Panc1 (cell line): Measurements from ENCODE around the gene ASF1A. TPM values are rescaled to one million over a fixed set of nuclear protein-coding genes. Genes with fewer than 3 reads are reported as not detected.

ENCODE experiments used
- ATAC-seq: fragments of 200-7000 bp; cut with Tn5 transposase; 2 replicates; pipeline ENCODE4 v1.9.1; 2020; ENCODE audit warnings: mild to moderate bottlenecking, moderate library complexity
- BruUV-seq: library from RNA; stranded (reverse); fragments of 400-500 nt; replicated peaks from 2 replicates; lab custom pipeline; 2021; lab: Mats Ljungman, UMichigan
- CTCF ChIA-PET: fragments of 300-600 bp; sonication (Branson Sonifier 250); formaldehyde crosslinking; loops from one replicate; lab custom pipeline; 2022; ENCODE audit warnings: antibody characterized with exemption; lab: Charles Lee
- POLR2A ChIA-PET: fragments of 300-600 bp; sonication (Branson Sonifier 250); formaldehyde crosslinking; loops from one replicate; lab custom pipeline; 2022; ENCODE audit warnings: antibody characterized with exemption; lab: Charles Lee
- DNase-seq: peaks from one replicate; pipeline ENCODE4 v3.0.0-alpha.2; 2010; ENCODE audit warnings: low read depth, low spot score
- H3K27ac ChIP-seq: 2 replicates; pipeline ENCODE4 v1.5.1; 2011; ENCODE audit warnings: mild to moderate bottlenecking, low read length, inconsistent platforms
- H3K27me3 ChIP-seq: fragments of 200-500 bp; sonication (Bioruptor generic); 2 replicates; pipeline ENCODE4 v1.6.0; 2014; ENCODE audit warnings: low read length, inconsistent platforms; ENCODE audit not compliant: control insufficient read depth, insufficient read depth
- H3K36me3 ChIP-seq: fragments of 200-500 bp; sonication (Bioruptor generic); 2 replicates; pipeline ENCODE4 v1.5.1; 2014; ENCODE audit warnings: inconsistent platforms, mild to moderate bottlenecking, low read length, moderate library complexity; ENCODE audit not compliant: control insufficient read depth, insufficient read depth
- H3K4me1 ChIP-seq: 2 replicates; pipeline ENCODE4 v1.5.1; 2011; ENCODE audit warnings: inconsistent platforms, mild to moderate bottlenecking, low read length, moderate library complexity; ENCODE audit not compliant: control insufficient read depth, insufficient read depth
- H3K4me3 ChIP-seq, 2 experiments: 2 replicates each; pipeline ENCODE4 v1.5.1; 2011 to 2012; ENCODE audit warnings: low read depth in 2 of 2, low read length in 2 of 2, mild to moderate bottlenecking in 2 of 2, inconsistent platforms in 1 of 2, moderate library complexity in 1 of 2
- H3K9me3 ChIP-seq: fragments of 200-500 bp; sonication (Bioruptor generic); 2 replicates; pipeline ENCODE4 v1.5.1; 2014; ENCODE audit warnings: low read depth, mild to moderate bottlenecking, inconsistent platforms, low read length, moderate library complexity; ENCODE audit not compliant: control insufficient read depth, insufficient read depth
- POLR2AphosphoS5 ChIP-seq: IDR thresholded peaks from 2 replicates; pipeline ENCODE4 v1.6.1; 2012; ENCODE audit warnings: mild to moderate bottlenecking, low read depth, low read length, moderate library complexity
- SIN3A ChIP-seq: IDR thresholded peaks from 2 replicates; pipeline ENCODE4 v1.6.1; 2012; ENCODE audit warnings: low read depth, mild to moderate bottlenecking, low read length, moderate library complexity, borderline replicate concordance; ENCODE audit not compliant: insufficient read depth
- TCF7L2 ChIP-seq: IDR thresholded peaks from 2 replicates; pipeline ENCODE4 v1.6.1; 2011; ENCODE audit warnings: mild to moderate bottlenecking, low read depth, low read length, inconsistent platforms
- in situ Hi-C: cut with HindIII; loops from 2 replicates; pipeline ENCODE4 v1.10.0; 2016; ENCODE audit warnings: low sequenced_read_pairs, low pct_unique_long_range_greater_than_20kb
- intact Hi-C: fragments of 100-400 bp; cut with micrococcal nuclease; formaldehyde crosslinking; loops from one replicate; pipeline ENCODE4 v1.10.0; 2022; ENCODE audit not compliant: unreplicated experiment
- total RNA-seq: library from RNA; stranded (reverse); gene quantifications from one replicate; pipeline ENCODE4 v1.2.1, GENCODE V29; 2021; ENCODE audit not compliant: unreplicated experiment
- TF ChIP-seq, protein P1 (sequence below): fragments of 450-650 bp; IDR thresholded peaks from 2 replicates; pipeline ENCODE4 v1.5.1; 2017; ENCODE audit warnings: mild to moderate bottlenecking
- TF ChIP-seq, protein P2 (sequence below), 2 experiments: IDR thresholded peaks; 2 replicates each; pipeline ENCODE4 v1.6.1; 2011 to 2012; ENCODE audit warnings: low read depth in 2 of 2, control low read depth in 1 of 2, low read length in 1 of 2, mild to moderate bottlenecking in 1 of 2, moderate library complexity in 1 of 2; ENCODE audit not compliant: insufficient read depth in 1 of 2

ASF1A gene
- total RNA-seq, 1 experiment from 2014 or later, result 28.5 TPM

- in situ Hi-C loops (no loop called here), intact Hi-C loops (no loop called here)
- BruUV-seq, result no TSS peak
- Histone ChIP-seq H3K9me3 (no peaks in the 10 kb centered on the region; the same call in 1 of the 2 replicates), H3K4me1 (peaks cover 11% of the 10 kb centered on the region), H3K36me3 (no peaks in the 10 kb centered on the region), H3K27me3 (no peaks in the 10 kb centered on the region), H3K27ac (no peak overlapping the region), H3K4me3 (no peak overlapping the region)
- POLR2A ChIA-PET, result no interaction called here
- no peak for TF ChIP-seq POLR2AphosphoS5
- TF ChIP-seq, protein P1, sequence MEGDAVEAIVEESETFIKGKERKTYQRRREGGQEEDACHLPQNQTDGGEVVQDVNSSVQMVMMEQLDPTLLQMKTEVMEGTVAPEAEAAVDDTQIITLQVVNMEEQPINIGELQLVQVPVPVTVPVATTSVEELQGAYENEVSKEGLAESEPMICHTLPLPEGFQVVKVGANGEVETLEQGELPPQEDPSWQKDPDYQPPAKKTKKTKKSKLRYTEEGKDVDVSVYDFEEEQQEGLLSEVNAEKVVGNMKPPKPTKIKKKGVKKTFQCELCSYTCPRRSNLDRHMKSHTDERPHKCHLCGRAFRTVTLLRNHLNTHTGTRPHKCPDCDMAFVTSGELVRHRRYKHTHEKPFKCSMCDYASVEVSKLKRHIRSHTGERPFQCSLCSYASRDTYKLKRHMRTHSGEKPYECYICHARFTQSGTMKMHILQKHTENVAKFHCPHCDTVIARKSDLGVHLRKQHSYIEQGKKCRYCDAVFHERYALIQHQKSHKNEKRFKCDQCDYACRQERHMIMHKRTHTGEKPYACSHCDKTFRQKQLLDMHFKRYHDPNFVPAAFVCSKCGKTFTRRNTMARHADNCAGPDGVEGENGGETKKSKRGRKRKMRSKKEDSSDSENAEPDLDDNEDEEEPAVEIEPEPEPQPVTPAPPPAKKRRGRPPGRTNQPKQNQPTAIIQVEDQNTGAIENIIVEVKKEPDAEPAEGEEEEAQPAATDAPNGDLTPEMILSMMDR, result no peak
- TF ChIP-seq SIN3A, result no peak
- TF ChIP-seq, protein P2, sequence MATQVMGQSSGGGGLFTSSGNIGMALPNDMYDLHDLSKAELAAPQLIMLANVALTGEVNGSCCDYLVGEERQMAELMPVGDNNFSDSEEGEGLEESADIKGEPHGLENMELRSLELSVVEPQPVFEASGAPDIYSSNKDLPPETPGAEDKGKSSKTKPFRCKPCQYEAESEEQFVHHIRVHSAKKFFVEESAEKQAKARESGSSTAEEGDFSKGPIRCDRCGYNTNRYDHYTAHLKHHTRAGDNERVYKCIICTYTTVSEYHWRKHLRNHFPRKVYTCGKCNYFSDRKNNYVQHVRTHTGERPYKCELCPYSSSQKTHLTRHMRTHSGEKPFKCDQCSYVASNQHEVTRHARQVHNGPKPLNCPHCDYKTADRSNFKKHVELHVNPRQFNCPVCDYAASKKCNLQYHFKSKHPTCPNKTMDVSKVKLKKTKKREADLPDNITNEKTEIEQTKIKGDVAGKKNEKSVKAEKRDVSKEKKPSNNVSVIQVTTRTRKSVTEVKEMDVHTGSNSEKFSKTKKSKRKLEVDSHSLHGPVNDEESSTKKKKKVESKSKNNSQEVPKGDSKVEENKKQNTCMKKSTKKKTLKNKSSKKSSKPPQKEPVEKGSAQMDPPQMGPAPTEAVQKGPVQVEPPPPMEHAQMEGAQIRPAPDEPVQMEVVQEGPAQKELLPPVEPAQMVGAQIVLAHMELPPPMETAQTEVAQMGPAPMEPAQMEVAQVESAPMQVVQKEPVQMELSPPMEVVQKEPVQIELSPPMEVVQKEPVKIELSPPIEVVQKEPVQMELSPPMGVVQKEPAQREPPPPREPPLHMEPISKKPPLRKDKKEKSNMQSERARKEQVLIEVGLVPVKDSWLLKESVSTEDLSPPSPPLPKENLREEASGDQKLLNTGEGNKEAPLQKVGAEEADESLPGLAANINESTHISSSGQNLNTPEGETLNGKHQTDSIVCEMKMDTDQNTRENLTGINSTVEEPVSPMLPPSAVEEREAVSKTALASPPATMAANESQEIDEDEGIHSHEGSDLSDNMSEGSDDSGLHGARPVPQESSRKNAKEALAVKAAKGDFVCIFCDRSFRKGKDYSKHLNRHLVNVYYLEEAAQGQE (IDR thresholded peaks at IDR 0.05; ENCODE audit: insufficient read depth in 1 of 2, low read depth in 2 of 2, low read length in 1 of 2), result no peak
- TF ChIP-seq TCF7L2, result no peak
- no peak for DNase-seq
- no peak for ATAC-seq
- CTCF ChIA-PET, result no interaction called here
Measured at GRCh38 chr6:118872318-118872717, 21.6 kb upstream of the ASF1A start.

DNA sequence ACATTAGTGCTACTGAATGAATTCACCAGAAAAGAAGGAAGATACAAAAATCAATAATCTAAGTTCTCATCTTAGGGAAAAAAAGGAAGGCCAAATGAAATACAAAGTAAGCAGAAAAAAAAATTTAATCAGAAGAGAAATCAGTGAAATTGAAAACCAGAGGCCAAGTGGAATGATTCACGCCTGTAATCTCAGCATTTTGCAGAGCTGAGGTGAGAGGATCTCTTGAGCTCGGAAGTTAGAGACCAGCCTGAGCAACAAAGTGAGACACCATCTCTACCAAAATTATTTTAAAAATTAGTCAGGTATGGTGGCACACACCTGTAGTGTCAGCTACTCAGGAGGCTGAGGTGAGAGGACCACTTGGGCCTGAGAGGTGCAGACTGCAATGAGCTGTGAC, 21.2 kb upstream of the ASF1A start:
- no peaks in the 10 kb centered on the region for H3K27me3 ChIP-seq
- in situ Hi-C loops, result no loop called here
- H3K27ac ChIP-seq, result no peak overlapping the region
- ATAC-seq (no peak; the same call in 1 of the 2 replicates), DNase-seq (no peak)
- no peak overlapping the region for H3K4me3 ChIP-seq
- ChIA-PET POLR2A (no interaction called here), CTCF (no interaction called here)
- H3K4me1 ChIP-seq, result peaks cover 11% of the 10 kb centered on the region
- H3K36me3 ChIP-seq, result no peaks in the 10 kb centered on the region
- no peak for TF ChIP-seq SIN3A
- TF ChIP-seq, protein P2 (IDR thresholded peaks at IDR 0.05; ENCODE audit: insufficient read depth in 1 of 2, low read depth in 2 of 2, low read length in 1 of 2), result no peak
- TF ChIP-seq, protein P1, result no peak
- TF ChIP-seq TCF7L2, result no peak
- TF ChIP-seq POLR2AphosphoS5, result no peak
- BruUV-seq, result no TSS peak
- no peaks in the 10 kb centered on the region for H3K9me3 ChIP-seq
- intact Hi-C loops, result no loop called here
